Ishikawa (cell line): ENCODE results near the gene PODXL2.

Experiments used
- CEBPB ChIP-seq: IDR thresholded peaks from 2 replicates; pipeline ENCODE4 v1.6.1; 2012
- CREB1 ChIP-seq: IDR thresholded peaks from 2 replicates; pipeline ENCODE4 v1.6.1; 2012; ENCODE audit warnings: low read depth
- EP300 ChIP-seq: IDR thresholded peaks from 2 replicates; pipeline ENCODE4 v1.6.1; 2012; ENCODE audit warnings: borderline replicate concordance
- RAD21 ChIP-seq: IDR thresholded peaks from 2 replicates; pipeline ENCODE4 v1.6.1; 2012; ENCODE audit warnings: low read depth
- TAF1 ChIP-seq: IDR thresholded peaks from 2 replicates; pipeline ENCODE4 v1.6.1; 2012; ENCODE audit warnings: low read depth, mild to moderate bottlenecking
- TEAD4 ChIP-seq: IDR thresholded peaks from 2 replicates; pipeline ENCODE4 v1.6.1; 2012
- ZBTB7A ChIP-seq: IDR thresholded peaks from 2 replicates; pipeline ENCODE4 v1.6.1; 2012; ENCODE audit warnings: low read depth
- TF ChIP-seq, protein P1 (sequence below): IDR thresholded peaks from 2 replicates; pipeline ENCODE4 v1.6.1; 2012
- TF ChIP-seq, protein P2 (sequence below): IDR thresholded peaks from 2 replicates; pipeline ENCODE4 v1.6.1; 2012

DNA sequence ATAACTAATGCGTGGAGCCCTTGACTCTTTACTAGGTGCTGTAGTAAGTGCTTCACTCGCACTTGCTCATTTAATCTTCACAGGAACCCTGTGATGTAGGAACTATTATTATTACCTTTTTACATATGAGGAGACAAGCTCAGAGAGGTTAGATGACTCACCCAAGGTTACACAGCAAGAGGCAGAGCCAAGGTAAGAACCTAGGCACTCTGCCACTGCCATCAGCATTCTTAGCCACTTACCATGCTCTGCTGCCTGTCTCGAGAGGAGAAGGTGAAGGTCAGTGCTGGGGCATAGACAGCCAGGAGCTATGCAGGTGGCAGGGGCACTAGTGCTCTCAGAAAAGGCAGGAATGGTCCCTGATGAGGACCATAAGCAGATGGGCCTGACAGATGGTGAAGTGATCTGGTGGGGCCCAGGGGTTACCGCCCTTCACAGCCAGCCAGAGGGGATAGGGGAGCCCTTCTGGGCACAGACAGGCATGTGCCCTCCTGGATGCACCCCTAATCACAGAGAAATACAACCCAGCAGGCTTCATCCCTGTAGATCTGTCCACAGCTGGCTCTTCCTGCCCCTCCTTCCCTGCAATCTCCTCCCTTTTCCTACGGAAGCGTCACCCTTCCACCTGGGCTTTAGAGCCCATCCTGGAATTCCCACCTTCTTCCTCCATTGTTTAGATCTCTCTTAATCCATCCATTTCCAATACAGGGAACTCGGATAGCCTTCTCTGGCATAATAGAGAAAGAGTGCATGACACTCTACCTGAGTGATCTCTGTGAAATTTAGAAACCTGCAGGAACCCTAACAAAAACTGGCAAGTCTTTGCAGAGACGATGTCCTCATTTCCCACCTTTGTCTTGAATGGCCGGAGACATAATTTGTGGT is 70.7 kb downstream of the PODXL2 start:
- no peak for TF ChIP-seq EP300
- TF ChIP-seq CEBPB: no peak
- TF ChIP-seq TEAD4: no peak
- TF ChIP-seq TAF1: no peak
- TF ChIP-seq, protein P1, sequence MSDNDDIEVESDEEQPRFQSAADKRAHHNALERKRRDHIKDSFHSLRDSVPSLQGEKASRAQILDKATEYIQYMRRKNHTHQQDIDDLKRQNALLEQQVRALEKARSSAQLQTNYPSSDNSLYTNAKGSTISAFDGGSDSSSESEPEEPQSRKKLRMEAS: no peak
- no peak for TF ChIP-seq CREB1
- TF ChIP-seq RAD21: no peak
- TF ChIP-seq, protein P2, sequence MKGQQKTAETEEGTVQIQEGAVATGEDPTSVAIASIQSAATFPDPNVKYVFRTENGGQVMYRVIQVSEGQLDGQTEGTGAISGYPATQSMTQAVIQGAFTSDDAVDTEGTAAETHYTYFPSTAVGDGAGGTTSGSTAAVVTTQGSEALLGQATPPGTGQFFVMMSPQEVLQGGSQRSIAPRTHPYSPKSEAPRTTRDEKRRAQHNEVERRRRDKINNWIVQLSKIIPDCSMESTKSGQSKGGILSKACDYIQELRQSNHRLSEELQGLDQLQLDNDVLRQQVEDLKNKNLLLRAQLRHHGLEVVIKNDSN: no peak
- TF ChIP-seq ZBTB7A: no peak
